Mesendoderm (in vitro differentiated cells): ENCODE data around the gene LRRC47.

Source experiments
- DNase-seq: peaks from one replicate; pipeline ENCODE4 v3.0.0; 2013
- H2AK5ac ChIP-seq: 2 replicates; pipeline ENCODE4 v1.6.1; 2013; ENCODE audit warnings: low read length, inconsistent platforms
- H2BK120ac ChIP-seq: 2 replicates; pipeline ENCODE4 v1.6.1; 2013; ENCODE audit warnings: low read depth, mild to moderate bottlenecking, low read length, moderate library complexity, mixed read lengths
- H2BK15ac ChIP-seq: replicated peaks from 2 replicates; pipeline ENCODE4 v1.6.1; 2013; ENCODE audit warnings: low read depth, mild to moderate bottlenecking, moderate library complexity
- H2BK5ac ChIP-seq: 2 replicates; pipeline ENCODE4 v1.6.1; 2013; ENCODE audit warnings: low read length, inconsistent platforms
- H3K18ac ChIP-seq: 2 replicates; pipeline ENCODE4 v1.6.1; 2013; ENCODE audit warnings: mild to moderate bottlenecking, low read length, mixed read lengths
- H3K23ac ChIP-seq: one replicate; pipeline ENCODE4 v1.6.1; 2013; ENCODE audit warnings: low read length
- H3K27ac ChIP-seq: 2 replicates; pipeline ENCODE4 v1.5.1; 2013; ENCODE audit warnings: low read depth, mild to moderate bottlenecking, inconsistent platforms, low read length, moderate library complexity
- H3K27me3 ChIP-seq: 2 replicates; pipeline ENCODE4 v1.6.1; 2013; ENCODE audit warnings: low read length, control low read depth, mild to moderate bottlenecking, inconsistent platforms; ENCODE audit not compliant: insufficient read depth, poor library complexity
- H3K36me3 ChIP-seq: 2 replicates; pipeline ENCODE4 v1.6.1; 2013; ENCODE audit warnings: low read length, inconsistent platforms; ENCODE audit not compliant: control insufficient read depth, insufficient read depth
- H3K4ac ChIP-seq: one replicate; pipeline ENCODE4 v1.6.1; 2013; ENCODE audit warnings: low read depth, mild to moderate bottlenecking, low read length, moderate library complexity
- H3K4me1 ChIP-seq: 2 replicates; pipeline ENCODE4 v1.6.1; 2013; ENCODE audit warnings: low read depth, low read length, inconsistent platforms; ENCODE audit not compliant: control insufficient read depth
- H3K4me2 ChIP-seq: 2 replicates; pipeline ENCODE4 v1.6.1; 2013; ENCODE audit warnings: low read length
- H3K4me3 ChIP-seq: 2 replicates; pipeline ENCODE4 v1.5.1; 2013; ENCODE audit warnings: mild to moderate bottlenecking, low read length
- H3K56ac ChIP-seq: one replicate; pipeline ENCODE4 v1.6.1; 2013; ENCODE audit warnings: low read length
- H3K79me1 ChIP-seq: 2 replicates; pipeline ENCODE4 v1.6.1; 2013; ENCODE audit warnings: low read length, inconsistent platforms
- H3K79me2 ChIP-seq: 2 replicates; pipeline ENCODE4 v1.6.1; 2013; ENCODE audit warnings: mild to moderate bottlenecking, low read length; ENCODE audit not compliant: control insufficient read depth, insufficient read depth
- H3K9ac ChIP-seq: 2 replicates; pipeline ENCODE4 v1.6.1; 2013; ENCODE audit warnings: low read length, inconsistent platforms
- H4K5ac ChIP-seq: one replicate; pipeline ENCODE4 v1.6.1; 2013; ENCODE audit warnings: low read length
- H4K8ac ChIP-seq: one replicate; pipeline ENCODE4 v1.6.1; 2013; ENCODE audit warnings: low read depth, mild to moderate bottlenecking, control low read depth, low read length, moderate library complexity
- WGBS: extraction: QIAGEN DNeasy Blood & Tissue Kit; methylation state at CpG from one replicate; pipeline ENCODE4 v1.1.7; 2013; ENCODE audit warnings: low lambda C conversion rate, missing lambda C conversion rate; ENCODE audit not compliant: insufficient coverage; ENCODE audit errors: extremely low coverage; 5-methylcytosine and 5-hydroxymethylcytosine counted together

LRRC47 gene

GRCh38 chr1:3787745-3788605 is 8.3 kb downstream of the LRRC47 start:
- peaks cover 8% of the 10 kb centered on the region for H3K36me3 ChIP-seq
- H3K27me3 ChIP-seq, result no peaks in the 10 kb centered on the region
- H3K9ac ChIP-seq, result no peak overlapping the region
- WGBS, result no CpG with 5 or more reads among the region's 26 CpGs
- no peak overlapping the region for H3K18ac ChIP-seq
- H2AK5ac ChIP-seq, result no peak overlapping the region
- H3K79me2 ChIP-seq, result peaks cover 39% of the 10 kb centered on the region
- no peak overlapping the region for H3K23ac ChIP-seq
- no peak overlapping the region for H2BK5ac ChIP-seq
- H3K4me3 ChIP-seq, result no peak overlapping the region
- no peak overlapping the region for H4K8ac ChIP-seq
- no peak overlapping the region for H3K56ac ChIP-seq
- no peak for DNase-seq
- no peak overlapping the region for H3K4me2 ChIP-seq
- no peak overlapping the region for H3K27ac ChIP-seq
- no peak overlapping the region for H4K5ac ChIP-seq
- H3K4me1 ChIP-seq, result no peaks in the 10 kb centered on the region
- H2BK15ac ChIP-seq, result no peak overlapping the region
- peaks cover 21% of the 10 kb centered on the region for H3K79me1 ChIP-seq
- no peak overlapping the region for H3K4ac ChIP-seq
- H2BK120ac ChIP-seq, result no peak overlapping the region

- Histone ChIP-seq H3K4me1 (no peaks in the 10 kb centered on the region), H2BK5ac (no peak overlapping the region), H3K4ac (no peak overlapping the region), H2BK120ac (no peak overlapping the region), H4K5ac (no peak overlapping the region), H3K56ac (no peak overlapping the region), H3K79me2 (peaks cover 35% of the 10 kb centered on the region), H3K79me1 (peaks cover 19% of the 10 kb centered on the region), H3K18ac (no peak overlapping the region), H2BK15ac (no peak overlapping the region), H4K8ac (no peak overlapping the region), H3K27me3 (no peaks in the 10 kb centered on the region), H2AK5ac (no peak overlapping the region), H3K23ac (no peak overlapping the region), H3K9ac (no peak overlapping the region), H3K4me2 (no peak overlapping the region), H3K27ac (no peak overlapping the region), H3K36me3 (peaks cover 13% of the 10 kb centered on the region), H3K4me3 (no peak overlapping the region)
- no CpG with 5 or more reads among the region's 10 CpGs for WGBS
- DNase-seq, result no peak
Measured at GRCh38 chr1:3787349-3787715, 9.0 kb downstream of the LRRC47 start.

- Histone ChIP-seq H3K4me3 (no peak overlapping the region), H3K56ac (no peak overlapping the region), H2AK5ac (no peak overlapping the region), H3K27ac (no peak overlapping the region), H3K23ac (no peak overlapping the region), H3K79me2 (peaks cover 30% of the 10 kb centered on the region), H3K9ac (no peak overlapping the region), H2BK15ac (no peak overlapping the region), H3K4me1 (no peaks in the 10 kb centered on the region), H2BK120ac (no peak overlapping the region), H3K18ac (no peak overlapping the region), H3K36me3 (peaks cover 15% of the 10 kb centered on the region), H3K27me3 (no peaks in the 10 kb centered on the region), H3K79me1 (peaks cover 16% of the 10 kb centered on the region), H4K5ac (no peak overlapping the region), H3K4ac (no peak overlapping the region), H2BK5ac (no peak overlapping the region), H4K8ac (no peak overlapping the region), H3K4me2 (no peak overlapping the region)
- WGBS, result no CpG with 5 or more reads among the region's 45 CpGs
- no peak for DNase-seq
Measured at GRCh38 chr1:3786468-3787348, 9.6 kb downstream of the LRRC47 start.

GRCh38 chr1:3785456-3786157 is 10.7 kb downstream of the LRRC47 start:
- peak; percentile 57 for DNase-seq
- Histone ChIP-seq H3K18ac (no peak overlapping the region), H4K5ac (no peak overlapping the region), H3K23ac (no peak overlapping the region), H3K4me1 (no peaks in the 10 kb centered on the region), H2BK15ac (no peak overlapping the region), H3K4ac (no peak overlapping the region), H2AK5ac (no peak overlapping the region), H3K9ac (no peak overlapping the region), H2BK5ac (no peak overlapping the region), H3K27ac (no peak overlapping the region), H2BK120ac (no peak overlapping the region), H3K36me3 (peaks cover 15% of the 10 kb centered on the region), H3K79me2 (peaks cover 23% of the 10 kb centered on the region), H3K27me3 (no peaks in the 10 kb centered on the region), H3K4me2 (no peak overlapping the region), H3K56ac (no peak overlapping the region), H3K4me3 (no peak overlapping the region), H4K8ac (no peak overlapping the region), H3K79me1 (peaks cover 13% of the 10 kb centered on the region)
- no CpG with 5 or more reads among the region's 14 CpGs for WGBS

GRCh38 chr1:3785045-3785444 is 11.3 kb downstream of the LRRC47 start:
- no peak overlapping the region for H2BK5ac ChIP-seq
- WGBS, result no CpG with 5 or more reads among the region's 13 CpGs
- H3K36me3 ChIP-seq, result peaks cover 17% of the 10 kb centered on the region

More at GRCh38 chr1:3785045-3785444, 11.3 kb downstream of the LRRC47 start:
- Histone ChIP-seq H3K4ac (no peak overlapping the region), H3K4me3 (no peak overlapping the region), H4K8ac (no peak overlapping the region), H3K4me1 (no peaks in the 10 kb centered on the region), H3K23ac (no peak overlapping the region), H2BK120ac (no peak overlapping the region), H3K79me2 (peaks cover 18% of the 10 kb centered on the region), H2BK15ac (no peak overlapping the region), H3K18ac (no peak overlapping the region), H3K79me1 (peaks cover 10% of the 10 kb centered on the region), H4K5ac (no peak overlapping the region), H3K27me3 (no peaks in the 10 kb centered on the region), H3K56ac (no peak overlapping the region), H3K27ac (no peak overlapping the region), H3K9ac (no peak overlapping the region), H2AK5ac (no peak overlapping the region), H3K4me2 (no peak overlapping the region)
- DNase-seq, result no peak
